ENCODE measurements around the gene TNNC2.
A peak's percentile ranks its signal among the peaks of the same experiment; 100 is the strongest.

The TNNC2 gene

DNA sequence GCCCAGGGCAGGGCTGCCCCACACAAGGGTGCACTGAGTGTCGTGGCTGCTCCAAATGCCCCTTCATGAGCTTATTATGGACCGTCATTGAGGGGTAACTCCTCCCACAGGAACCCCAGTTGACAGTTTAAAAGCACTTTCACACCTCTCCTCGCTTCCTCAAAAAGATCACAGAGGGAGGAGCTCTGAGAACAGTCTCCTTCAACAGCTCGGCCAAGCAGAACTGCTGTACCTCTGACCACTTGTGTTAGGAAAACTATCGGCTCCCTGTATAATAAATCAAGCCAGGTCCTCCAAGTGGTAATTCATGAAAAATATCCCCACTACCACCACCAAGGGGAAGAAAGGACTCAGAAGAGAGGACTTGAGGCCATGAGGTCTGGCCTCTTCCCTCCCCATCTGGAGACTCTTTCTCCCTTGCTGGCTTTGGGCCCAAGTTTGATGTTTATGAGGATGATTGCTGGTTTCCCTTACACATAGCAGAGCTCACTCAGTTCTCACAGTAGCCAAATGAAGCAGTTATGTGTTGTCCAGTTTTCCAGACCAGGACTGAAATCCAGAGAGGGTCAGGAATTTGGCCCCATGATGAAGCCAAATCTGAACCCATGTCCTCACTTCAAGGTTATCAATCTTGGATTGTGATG lies 15.2 kb upstream of the TNNC2 start:
- no peak overlapping the region for H3K4me3 ChIP-seq (ENCODE audit: low read depth, low read length)
- peak; percentile 34 for DNase-seq (ENCODE audit: low read depth)
- TF ChIP-seq, protein P1, sequence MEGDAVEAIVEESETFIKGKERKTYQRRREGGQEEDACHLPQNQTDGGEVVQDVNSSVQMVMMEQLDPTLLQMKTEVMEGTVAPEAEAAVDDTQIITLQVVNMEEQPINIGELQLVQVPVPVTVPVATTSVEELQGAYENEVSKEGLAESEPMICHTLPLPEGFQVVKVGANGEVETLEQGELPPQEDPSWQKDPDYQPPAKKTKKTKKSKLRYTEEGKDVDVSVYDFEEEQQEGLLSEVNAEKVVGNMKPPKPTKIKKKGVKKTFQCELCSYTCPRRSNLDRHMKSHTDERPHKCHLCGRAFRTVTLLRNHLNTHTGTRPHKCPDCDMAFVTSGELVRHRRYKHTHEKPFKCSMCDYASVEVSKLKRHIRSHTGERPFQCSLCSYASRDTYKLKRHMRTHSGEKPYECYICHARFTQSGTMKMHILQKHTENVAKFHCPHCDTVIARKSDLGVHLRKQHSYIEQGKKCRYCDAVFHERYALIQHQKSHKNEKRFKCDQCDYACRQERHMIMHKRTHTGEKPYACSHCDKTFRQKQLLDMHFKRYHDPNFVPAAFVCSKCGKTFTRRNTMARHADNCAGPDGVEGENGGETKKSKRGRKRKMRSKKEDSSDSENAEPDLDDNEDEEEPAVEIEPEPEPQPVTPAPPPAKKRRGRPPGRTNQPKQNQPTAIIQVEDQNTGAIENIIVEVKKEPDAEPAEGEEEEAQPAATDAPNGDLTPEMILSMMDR (IDR thresholded peaks at IDR 0.05; ENCODE audit: low read depth, low read length) = no peak
- TF ChIP-seq, protein P2, sequence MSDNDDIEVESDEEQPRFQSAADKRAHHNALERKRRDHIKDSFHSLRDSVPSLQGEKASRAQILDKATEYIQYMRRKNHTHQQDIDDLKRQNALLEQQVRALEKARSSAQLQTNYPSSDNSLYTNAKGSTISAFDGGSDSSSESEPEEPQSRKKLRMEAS (IDR thresholded peaks at IDR 0.05; ENCODE audit: low read depth, low read length) = no peak
- TF ChIP-seq POLR2A (IDR thresholded peaks at IDR 0.05; ENCODE audit: extremely low read depth, insufficient read length) (no peak), MYC (IDR thresholded peaks at IDR 0.05; ENCODE audit: low read depth, low read length) (no peak)

DNA sequence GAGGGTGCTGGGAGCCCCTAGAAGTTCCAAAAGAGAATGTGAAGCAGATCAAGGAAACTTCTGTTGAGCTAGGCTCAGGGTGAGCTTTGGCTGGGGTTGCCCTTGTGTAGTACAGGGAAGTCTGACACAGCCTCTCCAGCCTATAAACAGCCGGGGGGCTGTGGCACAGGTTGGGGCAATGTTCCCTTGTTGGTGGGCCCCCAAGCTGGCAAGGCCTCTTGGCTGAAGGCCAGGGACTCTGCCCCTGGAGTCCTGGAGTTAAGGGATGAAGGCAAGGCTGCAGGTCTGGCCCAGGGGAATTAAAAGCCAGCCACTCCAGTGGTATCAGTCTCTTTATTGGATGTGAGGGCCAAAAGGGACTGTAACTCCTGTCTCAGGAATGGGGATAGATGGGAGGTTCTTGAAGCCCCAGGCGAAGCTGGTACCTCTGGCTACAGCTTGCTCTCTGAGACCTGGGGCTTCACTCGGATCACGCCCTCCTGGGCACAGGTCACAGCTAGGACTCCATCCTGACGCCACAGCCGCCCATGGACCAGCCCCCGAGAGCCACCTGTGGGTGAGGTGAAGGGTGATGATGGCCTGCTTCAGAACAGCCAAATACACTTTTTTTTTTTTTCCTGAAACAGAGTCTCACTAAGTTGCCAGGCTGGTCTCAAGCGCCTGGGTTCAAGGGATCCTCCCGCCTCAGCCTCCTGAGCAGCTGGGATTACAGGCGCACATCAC lies 14.5 kb upstream of the TNNC2 start:
- no peak overlapping the region for H3K4me3 ChIP-seq (ENCODE audit: low read depth, low read length)
- TF ChIP-seq, protein P2 (IDR thresholded peaks at IDR 0.05; ENCODE audit: low read depth, low read length) = no peak
- DNase-seq (ENCODE audit: low read depth) = no peak

DNA sequence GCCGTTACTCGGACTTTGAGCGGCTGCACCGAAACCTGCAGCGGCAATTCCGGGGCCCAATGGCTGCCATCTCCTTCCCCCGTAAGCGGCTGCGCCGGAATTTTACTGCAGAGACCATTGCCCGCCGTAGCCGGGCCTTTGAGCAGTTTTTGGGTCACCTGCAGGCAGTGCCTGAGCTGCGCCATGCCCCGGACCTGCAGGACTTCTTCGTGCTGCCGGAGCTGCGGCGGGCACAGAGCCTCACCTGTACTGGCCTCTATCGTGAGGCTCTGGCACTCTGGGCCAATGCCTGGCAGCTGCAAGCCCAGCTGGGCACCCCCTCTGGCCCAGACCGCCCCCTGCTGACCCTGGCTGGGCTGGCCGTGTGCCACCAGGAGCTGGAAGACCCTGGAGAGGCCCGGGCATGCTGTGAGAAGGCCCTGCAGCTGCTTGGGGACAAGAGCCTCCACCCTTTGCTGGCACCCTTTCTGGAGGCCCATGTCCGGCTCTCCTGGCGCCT lies 13.6 kb upstream of the TNNC2 start:
- H3K4me3 ChIP-seq (ENCODE audit: low read depth, low read length) = no peak overlapping the region
- no peak for TF ChIP-seq POLR2A (IDR thresholded peaks at IDR 0.05; ENCODE audit: extremely low read depth, insufficient read length)
- TF ChIP-seq, protein P1 (IDR thresholded peaks at IDR 0.05; ENCODE audit: low read depth, low read length) = no peak
- no peak for DNase-seq (ENCODE audit: low read depth)

DNA sequence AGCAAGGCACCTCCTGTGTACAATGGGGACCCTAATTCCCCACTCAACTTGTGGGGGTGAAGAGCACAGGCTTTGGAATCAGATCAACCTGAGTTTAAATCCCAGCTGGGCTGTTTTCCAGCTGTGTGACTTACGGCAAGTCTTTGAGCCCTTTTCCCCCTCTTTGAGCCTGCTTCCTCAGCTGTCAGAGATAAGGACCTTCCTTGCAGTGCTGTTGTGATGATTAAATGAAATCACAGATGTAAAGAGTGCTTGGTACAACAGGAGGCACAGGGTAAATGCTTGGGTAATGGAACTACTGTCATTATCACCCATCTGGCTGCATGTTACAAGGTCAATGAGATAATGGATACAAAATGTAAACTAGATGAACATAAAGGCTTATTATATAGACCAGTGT lies 9.7 kb upstream of the TNNC2 start:
- no peak for DNase-seq (ENCODE audit: low read depth)
- TF ChIP-seq MYC (IDR thresholded peaks at IDR 0.05; ENCODE audit: low read depth, low read length) (no peak), POLR2A (IDR thresholded peaks at IDR 0.05; ENCODE audit: extremely low read depth, insufficient read length) (no peak)
- TF ChIP-seq, protein P1 (IDR thresholded peaks at IDR 0.05; ENCODE audit: low read depth, low read length) = no peak
- TF ChIP-seq, protein P2 (IDR thresholded peaks at IDR 0.05; ENCODE audit: low read depth, low read length) = no peak
- H3K4me3 ChIP-seq (ENCODE audit: low read depth, low read length) = no peak overlapping the region

DNA sequence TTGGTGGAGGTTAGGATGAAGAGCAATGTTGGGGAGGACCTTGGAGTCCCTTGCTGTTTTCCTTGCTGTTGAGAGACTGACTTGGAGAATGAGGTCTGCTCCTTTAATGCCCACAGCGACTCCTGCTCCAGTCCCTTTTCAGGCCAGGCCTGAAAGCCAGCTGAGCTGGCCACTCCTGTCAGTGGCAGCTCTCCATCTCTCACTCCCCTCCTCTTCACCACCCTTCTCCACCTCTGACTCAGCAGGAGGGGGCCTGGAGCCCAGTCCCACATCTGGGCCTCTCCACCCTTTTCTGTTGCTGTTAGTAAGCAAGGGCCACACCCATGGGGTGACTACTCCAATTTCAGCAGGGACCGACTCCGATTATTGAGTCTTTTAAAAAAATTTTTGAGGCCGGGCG lies 8.7 kb upstream of the TNNC2 start:
- no peak for TF ChIP-seq MYC (IDR thresholded peaks at IDR 0.05; ENCODE audit: low read depth, low read length)
- TF ChIP-seq POLR2A (IDR thresholded peaks at IDR 0.05; ENCODE audit: extremely low read depth, insufficient read length) = no peak
- TF ChIP-seq, protein P1 (IDR thresholded peaks at IDR 0.05; ENCODE audit: low read depth, low read length) = no peak
- TF ChIP-seq, protein P2 (IDR thresholded peaks at IDR 0.05; ENCODE audit: low read depth, low read length) = no peak
- no peak overlapping the region for H3K4me3 ChIP-seq (ENCODE audit: low read depth, low read length)
- DNase-seq (ENCODE audit: low read depth) = no peak

DNA sequence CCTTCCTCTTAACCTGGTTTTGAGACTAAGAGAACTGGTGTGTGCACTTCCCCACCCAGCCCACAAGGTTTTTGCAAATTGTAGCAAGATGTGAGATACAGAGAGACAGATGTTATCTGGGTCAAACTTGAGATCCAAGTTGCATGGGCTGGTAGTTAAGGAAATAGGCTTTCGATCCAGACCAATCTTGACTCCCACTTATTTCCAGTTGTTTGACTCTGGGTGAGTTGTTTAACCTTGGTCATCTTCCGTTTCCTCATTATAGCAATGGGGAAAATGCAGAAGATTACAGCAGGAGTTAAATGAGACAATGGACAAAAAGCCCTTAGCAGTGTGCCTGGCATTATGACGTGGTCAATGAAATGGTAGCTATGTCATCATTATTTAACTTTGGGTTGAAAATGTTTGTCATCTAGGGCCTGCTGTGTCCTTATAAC lies 8.2 kb upstream of the TNNC2 start:
- DNase-seq (ENCODE audit: low read depth) = peak; percentile 44
- TF ChIP-seq POLR2A (IDR thresholded peaks at IDR 0.05; ENCODE audit: extremely low read depth, insufficient read length) = no peak
- TF ChIP-seq, protein P1 (IDR thresholded peaks at IDR 0.05; ENCODE audit: low read depth, low read length) = no peak
- TF ChIP-seq, protein P2 (IDR thresholded peaks at IDR 0.05; ENCODE audit: low read depth, low read length) = no peak
- TF ChIP-seq MYC (IDR thresholded peaks at IDR 0.05; ENCODE audit: low read depth, low read length) = no peak
- H3K4me3 ChIP-seq (ENCODE audit: low read depth, low read length) = no peak overlapping the region
